Measurements from ENCODE around the gene GAS1. TPM values are rescaled to one million over a fixed set of nuclear protein-coding genes. Genes with fewer than 3 reads are reported as not detected.

Gene GAS1
- total and polyA plus RNA-seq, 10 of the 15 experiments (the other 5 are each of a cell fraction or from before 2014, with no cell fraction given) = not detected

- Histone ChIP-seq H3K4me1 (ENCODE audit: control insufficient read depth, insufficient read depth, low read length) (no peaks in the 10 kb centered on the region), H3K27ac (ENCODE audit: control insufficient read depth, insufficient read depth) (no peak overlapping the region), H3K79me2 (ENCODE audit: control insufficient read depth, insufficient read depth, low read length) (no peaks in the 10 kb centered on the region), H2AFZ (ENCODE audit: control insufficient read depth, low read depth, low read length) (no peak overlapping the region), H3K4me3 (no peak overlapping the region), H3K36me3 (ENCODE audit: control insufficient read depth in 2 of 2, insufficient read depth in 2 of 2, low read length in 1 of 2) (no peaks in the 10 kb centered on the region), H4K20me1 (ENCODE audit: control insufficient read depth, insufficient read depth) (no peaks in the 10 kb centered on the region), H3K27me3 (replicated peaks in 1 of 2; ENCODE audit: control insufficient read depth in 2 of 2, insufficient read depth in 2 of 2, low read length in 1 of 2) (peaks cover 4 to 12% of the 10 kb centered on the region in 2 experiments), H3K4me2 (ENCODE audit: control insufficient read depth, insufficient read depth) (no peak overlapping the region), H3K9me3 (replicated peaks; ENCODE audit: control insufficient read depth, insufficient read depth, low read length) (no peaks in the 10 kb centered on the region), H3K9ac (ENCODE audit: control insufficient read depth, insufficient read depth, low read length) (no peak overlapping the region)
- ATAC-seq (no peak), FAIRE-seq (no peak), DNase-seq (ENCODE audit: low read depth, low spot score) (no peak)
- CTCF ChIA-PET = no interaction called here
- BruUV-seq (replicated peaks) = no TSS peak
- intact Hi-C loops (cut with micrococcal nuclease; ENCODE audit: unreplicated experiment) (loop anchor here (10.0 kb wide), 2 partner anchors 384 to 506 kb away; no protein-coding TSS in a partner anchor), in situ Hi-C loops (cut with MboI) (no loop called here)
- WGBS (ENCODE audit: insufficient coverage, insufficient replicate concordance, low lambda C conversion rate, missing lambda C conversion rate) = 17% methylated on average over 2 of the region's 2 CpGs
- SMC1A ChIA-PET (ENCODE audit: uncharacterized antibody, unreplicated experiment) = no interaction called here
- RAD21 ChIA-PET (ENCODE audit: unreplicated experiment) = no interaction called here
- POLR2A ChIA-PET = no interaction called here
- no peak for TF ChIP-seq LARP7 (IDR thresholded peaks at IDR 0.05)
- no peak for TF ChIP-seq WRNIP1 (IDR thresholded peaks at IDR 0.05; ENCODE audit: borderline replicate concordance, low read depth, low read length)
- TF ChIP-seq SIN3A (IDR thresholded peaks at IDR 0.05; ENCODE audit: low read depth, low read length) = no peak
- no peak for TF ChIP-seq IRF3 (IDR thresholded peaks at IDR 0.05)
- TF ChIP-seq RELA (IDR thresholded peaks at IDR 0.05; ENCODE audit: borderline replicate concordance, partially characterized antibody) = no peak
- no peak for TF ChIP-seq ZBED1 (IDR thresholded peaks at IDR 0.05; ENCODE audit: borderline replicate concordance)
- TF ChIP-seq NR2C1 (IDR thresholded peaks at IDR 0.05) = no peak
- TF ChIP-seq HDGF (IDR thresholded peaks at IDR 0.05) = no peak
- no peak for TF ChIP-seq CBX3 (IDR thresholded peaks at IDR 0.05; ENCODE audit: borderline replicate concordance, low read depth)
- no peak for TF ChIP-seq ATF7 (IDR thresholded peaks at IDR 0.05; ENCODE audit: low read depth)
These were observed 6.1 kb downstream of the GAS1 start for GRCh38 chr9:86941197-86941596.
